ENCODE data around the gene CDC34. TPM values are rescaled to one million over a fixed set of nuclear protein-coding genes. Genes with fewer than 3 reads are reported as not detected.

Gene CDC34
- total RNA-seq, 4 donors from 2014 or later = 48.3 to 90.3 (median 72.9) TPM

DNA sequence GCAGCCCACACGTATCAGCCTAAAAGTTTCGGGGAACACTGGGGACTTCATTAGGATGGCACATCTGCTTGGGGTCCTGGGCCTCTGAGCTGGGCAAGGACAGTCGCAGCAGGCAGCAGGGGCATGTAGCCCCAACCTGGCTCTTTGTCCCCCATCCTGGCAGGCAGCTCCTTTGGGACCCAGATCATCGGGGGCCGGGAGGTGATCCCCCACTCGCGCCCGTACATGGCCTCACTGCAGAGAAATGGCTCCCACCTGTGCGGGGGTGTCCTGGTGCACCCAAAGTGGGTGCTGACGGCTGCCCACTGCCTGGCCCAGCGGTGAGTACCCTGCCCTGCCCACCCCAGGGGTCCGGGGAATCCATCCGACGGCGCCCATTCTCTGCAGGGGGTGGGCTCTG, 15.6 kb downstream of the CDC34 start:
- H3K36me3 ChIP-seq = peaks cover 3% of the 10 kb centered on the region
- no peak overlapping the region for H3K27ac ChIP-seq
- H3K4me1 ChIP-seq = peaks cover 7% of the 10 kb centered on the region
- H3K9me3 ChIP-seq = no peaks in the 10 kb centered on the region
- H3K4me3 ChIP-seq = no peak overlapping the region
- no peak for DNase-seq (ENCODE audit: low spot score in 2 of 2)
- TF ChIP-seq POLR2A (IDR thresholded peaks at IDR 0.05) (no peak), EP300 (IDR thresholded peaks at IDR 0.05) (no peak), POLR2AphosphoS5 (IDR thresholded peaks at IDR 0.05) (no peak)
- TF ChIP-seq, protein P1, sequence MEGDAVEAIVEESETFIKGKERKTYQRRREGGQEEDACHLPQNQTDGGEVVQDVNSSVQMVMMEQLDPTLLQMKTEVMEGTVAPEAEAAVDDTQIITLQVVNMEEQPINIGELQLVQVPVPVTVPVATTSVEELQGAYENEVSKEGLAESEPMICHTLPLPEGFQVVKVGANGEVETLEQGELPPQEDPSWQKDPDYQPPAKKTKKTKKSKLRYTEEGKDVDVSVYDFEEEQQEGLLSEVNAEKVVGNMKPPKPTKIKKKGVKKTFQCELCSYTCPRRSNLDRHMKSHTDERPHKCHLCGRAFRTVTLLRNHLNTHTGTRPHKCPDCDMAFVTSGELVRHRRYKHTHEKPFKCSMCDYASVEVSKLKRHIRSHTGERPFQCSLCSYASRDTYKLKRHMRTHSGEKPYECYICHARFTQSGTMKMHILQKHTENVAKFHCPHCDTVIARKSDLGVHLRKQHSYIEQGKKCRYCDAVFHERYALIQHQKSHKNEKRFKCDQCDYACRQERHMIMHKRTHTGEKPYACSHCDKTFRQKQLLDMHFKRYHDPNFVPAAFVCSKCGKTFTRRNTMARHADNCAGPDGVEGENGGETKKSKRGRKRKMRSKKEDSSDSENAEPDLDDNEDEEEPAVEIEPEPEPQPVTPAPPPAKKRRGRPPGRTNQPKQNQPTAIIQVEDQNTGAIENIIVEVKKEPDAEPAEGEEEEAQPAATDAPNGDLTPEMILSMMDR (IDR thresholded peaks at IDR 0.05) = no peak
- WGBS = 50% methylated on average over 2 of the region's 15 CpGs
- peaks cover 8% of the 10 kb centered on the region for H3K27me3 ChIP-seq

DNA sequence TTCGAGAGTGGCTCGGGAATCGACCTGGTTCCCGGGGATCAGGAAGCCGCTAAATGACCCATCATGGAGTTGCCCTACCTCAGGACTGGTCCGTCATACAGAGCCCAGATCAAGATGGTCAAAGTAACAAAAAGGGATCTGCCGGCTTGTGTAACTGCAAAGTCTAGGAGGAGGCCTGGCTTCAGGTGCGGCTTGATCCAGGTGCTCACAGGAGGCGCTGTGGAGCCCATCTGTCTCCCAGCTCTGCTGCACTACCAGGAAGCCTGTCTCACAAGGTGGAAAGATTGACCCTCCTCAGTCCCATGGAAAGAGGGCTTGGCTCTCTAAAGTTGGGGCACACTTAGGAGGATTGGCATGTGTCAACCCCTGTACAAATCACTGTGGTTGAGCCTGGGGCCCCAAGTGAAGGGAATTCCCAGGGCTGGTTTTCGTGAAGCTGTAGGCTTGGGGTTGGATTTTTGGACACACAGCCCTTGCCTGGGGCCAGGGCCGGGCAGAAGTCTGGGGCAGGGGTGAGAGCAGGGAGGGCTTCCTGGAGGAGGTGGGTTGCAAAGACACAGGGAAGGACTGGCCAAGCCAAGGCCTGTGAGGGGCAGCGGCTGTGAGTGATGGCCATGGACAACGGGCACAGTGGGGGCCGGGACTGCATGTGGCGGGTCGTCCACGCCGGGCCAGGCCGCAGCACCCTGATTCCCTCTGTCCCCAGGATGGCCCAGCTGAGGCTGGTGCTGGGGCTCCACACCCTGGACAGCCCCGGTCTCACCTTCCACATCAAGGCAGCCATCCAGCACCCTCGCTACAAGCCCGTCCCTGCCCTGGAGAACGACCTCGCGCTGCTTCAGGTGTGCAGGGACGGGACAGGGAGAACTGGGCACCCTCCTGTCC, 16.5 kb downstream of the CDC34 start:
- TF ChIP-seq POLR2AphosphoS5 (IDR thresholded peaks at IDR 0.05) (no peak), EP300 (IDR thresholded peaks at IDR 0.05) (no peak)
- no peak for DNase-seq (ENCODE audit: low spot score in 2 of 2)
- Histone ChIP-seq H3K27ac (no peak overlapping the region), H3K36me3 (no peaks in the 10 kb centered on the region), H3K4me3 (no peak overlapping the region), H3K4me1 (peaks cover 7% of the 10 kb centered on the region), H3K9me3 (no peaks in the 10 kb centered on the region), H3K27me3 (peaks cover 8% of the 10 kb centered on the region)
- WGBS = 84% methylated on average over 20 of the region's 26 CpGs

DNA sequence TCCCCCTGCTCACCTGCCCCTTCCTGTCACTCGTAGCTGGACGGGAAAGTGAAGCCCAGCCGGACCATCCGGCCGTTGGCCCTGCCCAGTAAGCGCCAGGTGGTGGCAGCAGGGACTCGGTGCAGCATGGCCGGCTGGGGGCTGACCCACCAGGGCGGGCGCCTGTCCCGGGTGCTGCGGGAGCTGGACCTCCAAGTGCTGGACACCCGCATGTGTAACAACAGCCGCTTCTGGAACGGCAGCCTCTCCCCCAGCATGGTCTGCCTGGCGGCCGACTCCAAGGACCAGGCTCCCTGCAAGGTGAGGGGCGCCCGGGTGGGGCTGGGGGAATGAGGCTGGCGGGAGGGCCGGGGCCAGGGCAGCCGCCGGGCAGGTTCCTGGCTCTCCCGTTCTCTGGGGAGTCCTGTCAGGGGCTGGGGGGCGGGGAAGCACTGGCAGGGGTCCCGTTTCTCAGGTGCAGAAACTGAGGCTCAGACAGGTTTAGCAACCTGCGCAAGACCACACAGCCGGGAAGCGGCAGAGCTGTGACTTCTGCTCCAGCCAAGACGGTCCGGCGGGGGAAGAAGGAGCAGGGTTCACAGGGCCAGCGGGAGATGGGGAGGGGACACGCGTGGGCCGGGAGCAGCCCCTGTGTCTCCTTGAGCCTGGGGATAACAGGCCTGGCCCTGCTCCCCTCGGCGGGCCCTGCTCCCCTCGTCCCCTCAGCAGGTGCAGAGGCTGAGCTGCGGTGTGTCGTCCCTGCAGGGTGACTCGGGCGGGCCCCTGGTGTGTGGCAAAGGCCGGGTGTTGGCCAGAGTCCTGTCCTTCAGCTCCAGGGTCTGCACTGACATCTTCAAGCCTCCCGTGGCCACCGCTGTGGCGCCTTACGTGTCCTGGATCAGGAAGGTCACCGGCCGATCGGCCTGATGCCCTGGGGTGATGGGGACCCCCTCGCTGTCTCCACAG, 17.6 kb downstream of the CDC34 start:
- Histone ChIP-seq H3K4me3 (no peak overlapping the region), H3K9me3 (no peaks in the 10 kb centered on the region), H3K27ac (no peak overlapping the region), H3K36me3 (no peaks in the 10 kb centered on the region), H3K27me3 (peaks cover 8% of the 10 kb centered on the region), H3K4me1 (peaks cover 7% of the 10 kb centered on the region)
- no peak for TF ChIP-seq POLR2A (IDR thresholded peaks at IDR 0.05)
- TF ChIP-seq, protein P1 (IDR thresholded peaks at IDR 0.05) = no peak
- TF ChIP-seq EP300 (IDR thresholded peaks at IDR 0.05) = no peak
- TF ChIP-seq POLR2AphosphoS5 (IDR thresholded peaks at IDR 0.05) = no peak
- no peak for DNase-seq (ENCODE audit: low spot score in 2 of 2)
- WGBS = 55% methylated on average over 4 of the region's 52 CpGs

DNA sequence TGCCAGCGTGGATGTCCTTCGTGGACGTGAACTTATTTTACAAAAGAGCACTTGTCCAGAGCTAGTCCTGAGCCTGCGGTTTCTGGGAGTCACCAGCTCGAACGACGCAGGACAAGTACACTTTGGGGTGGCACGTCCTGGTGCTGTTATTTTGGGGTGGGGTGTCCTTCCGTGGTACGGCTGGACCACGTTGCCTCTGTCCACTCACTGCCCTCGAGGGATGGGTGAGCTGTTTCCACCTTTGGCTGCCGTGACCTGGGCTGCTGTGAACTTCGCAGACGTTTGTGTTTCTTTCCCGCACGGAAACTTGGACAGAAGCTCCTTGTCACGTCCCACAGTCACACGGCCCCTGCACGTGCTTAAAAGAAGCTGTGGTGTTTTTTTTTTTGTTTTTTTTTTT, 23.3 kb downstream of the CDC34 start:
- Histone ChIP-seq H3K36me3 (no peaks in the 10 kb centered on the region), H3K9me3 (no peaks in the 10 kb centered on the region), H3K27ac (no peak overlapping the region), H3K4me3 (no peak overlapping the region), H3K27me3 (peaks cover 3% of the 10 kb centered on the region), H3K4me1 (peaks cover 16% of the 10 kb centered on the region)
- WGBS = 79% methylated on average over 20 of the region's 20 CpGs
- TF ChIP-seq EP300 (IDR thresholded peaks at IDR 0.05) = no peak
- no peak for TF ChIP-seq POLR2A (IDR thresholded peaks at IDR 0.05)
- TF ChIP-seq POLR2AphosphoS5 (IDR thresholded peaks at IDR 0.05) = no peak
- TF ChIP-seq, protein P1 (IDR thresholded peaks at IDR 0.05) = no peak
- no peak for DNase-seq (ENCODE audit: low spot score in 2 of 2)

DNA sequence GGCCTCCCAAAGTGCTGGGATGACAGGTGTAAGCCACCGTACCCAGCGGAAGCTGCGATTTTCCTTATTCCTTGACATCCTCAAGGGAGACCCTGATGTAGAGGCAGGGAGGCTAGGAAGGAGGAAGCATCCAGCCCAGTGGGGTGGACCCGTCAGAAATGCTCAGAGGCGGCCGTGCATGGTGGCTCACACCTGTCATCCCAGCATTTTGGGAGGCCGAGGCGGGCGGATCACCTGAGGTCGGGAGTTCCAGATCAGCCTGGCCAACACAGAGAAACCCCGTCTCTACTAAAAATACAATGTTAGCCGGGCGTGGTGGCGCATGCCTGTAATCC, 23.9 kb downstream of the CDC34 start:
- Histone ChIP-seq H3K36me3 (no peaks in the 10 kb centered on the region), H3K4me3 (no peak overlapping the region), H3K4me1 (peaks cover 16% of the 10 kb centered on the region), H3K27me3 (peaks cover 3% of the 10 kb centered on the region), H3K9me3 (no peaks in the 10 kb centered on the region), H3K27ac (no peak overlapping the region)
- 92% methylated on average over 14 of the region's 14 CpGs for WGBS
- TF ChIP-seq EP300 (IDR thresholded peaks at IDR 0.05) (no peak), POLR2AphosphoS5 (IDR thresholded peaks at IDR 0.05) (no peak), POLR2A (IDR thresholded peaks at IDR 0.05) (no peak)
- TF ChIP-seq, protein P1 (IDR thresholded peaks at IDR 0.05) = no peak
- no peak for DNase-seq (ENCODE audit: low spot score in 2 of 2)
